IMR-90 (cell line): ENCODE data around the gene TCF19. TPM values are rescaled to one million over a fixed set of nuclear protein-coding genes. Genes with fewer than 3 reads are reported as not detected.

ENCODE experiments used
- ATAC-seq: fragments of 200-7000 bp; cut with Tn5 transposase; 2 replicates; pipeline ENCODE4 v1.9.1; 2020; ENCODE audit warnings: low read depth, mild to moderate bottlenecking, moderate library complexity
- BruUV-seq: library from RNA; stranded (reverse); fragments of 400-500 nt; replicated peaks from 2 replicates; lab custom pipeline; 2021; lab: Mats Ljungman, UMichigan
- CTCF ChIA-PET: fragments of 300-600 bp; formaldehyde crosslinking; extraction: SDS; loops from one replicate; lab custom pipeline; 2021; ENCODE audit warnings: antibody characterized with exemption; lab: Yijun Ruan, JAX
- POLR2A ChIA-PET: fragments of 300-600 bp; sonication (Branson Sonifier 250); formaldehyde crosslinking; loops from one replicate; lab custom pipeline; 2022; ENCODE audit warnings: antibody characterized with exemption; ENCODE audit not compliant: unreplicated experiment; lab: Charles Lee
- DNase-seq: peaks from one replicate; pipeline ENCODE4 v3.0.0; 2013
- H2AFZ ChIP-seq: replicated peaks from 2 replicates; pipeline ENCODE3; 2013; ENCODE audit warnings: low read length, mild to moderate bottlenecking; ENCODE audit not compliant: poor library complexity
- H2AK5ac ChIP-seq: 2 replicates; pipeline ENCODE4 v1.6.1; 2013; ENCODE audit warnings: low read depth, low read length, inconsistent platforms
- H2AK9ac ChIP-seq: replicated peaks from 2 replicates; pipeline ENCODE3; 2013; ENCODE audit warnings: mild to moderate bottlenecking, low read depth, low read length, moderate library complexity; ENCODE audit not compliant: poor library complexity
- H2BK120ac ChIP-seq: 2 replicates; pipeline ENCODE4 v1.6.1; 2013; ENCODE audit warnings: low read depth, low read length, inconsistent platforms
- H2BK15ac ChIP-seq: 3 replicates; pipeline ENCODE4 v1.6.1; 2013; ENCODE audit warnings: low read depth, low read length, inconsistent platforms
- H2BK20ac ChIP-seq: 2 replicates; pipeline ENCODE4 v1.6.1; 2013; ENCODE audit warnings: low read depth, mild to moderate bottlenecking, inconsistent platforms, low read length, moderate library complexity
- H2BK5ac ChIP-seq: 2 replicates; pipeline ENCODE4 v1.6.1; 2013; ENCODE audit warnings: mild to moderate bottlenecking, low read depth, low read length, inconsistent platforms; ENCODE audit not compliant: poor library complexity, severe bottlenecking
- H3K14ac ChIP-seq: replicated peaks from 2 replicates; pipeline ENCODE4 v1.6.1; 2013; ENCODE audit warnings: low read depth, low read length, inconsistent platforms
- H3K18ac ChIP-seq: 2 replicates; pipeline ENCODE4 v1.6.1; 2013; ENCODE audit warnings: low read depth, low read length, control low read depth
- H3K23ac ChIP-seq: 2 replicates; pipeline ENCODE4 v1.6.1; 2013; ENCODE audit warnings: low read depth, low read length, inconsistent platforms
- H3K27ac ChIP-seq: 2 replicates; pipeline ENCODE4 v1.5.1; 2013; ENCODE audit warnings: mild to moderate bottlenecking, control low read depth, low read length; ENCODE audit not compliant: insufficient read depth
- H3K27me3 ChIP-seq: 2 replicates; pipeline ENCODE4 v1.6.1; 2013; ENCODE audit warnings: low read length; ENCODE audit not compliant: control insufficient read depth, insufficient read depth
- H3K36me3 ChIP-seq: 2 replicates; pipeline ENCODE4 v1.6.1; 2013; ENCODE audit warnings: low read length, mixed read lengths; ENCODE audit not compliant: control insufficient read depth, insufficient read depth
- H3K4ac ChIP-seq: 2 replicates; pipeline ENCODE4 v1.6.1; 2013; ENCODE audit warnings: low read depth, low read length, inconsistent platforms
- H3K4me1 ChIP-seq: 2 replicates; pipeline ENCODE4 v1.6.1; 2013; ENCODE audit warnings: low read length, mixed read lengths; ENCODE audit not compliant: control insufficient read depth, insufficient read depth
- H3K4me2 ChIP-seq: 2 replicates; pipeline ENCODE4 v1.6.1; 2013; ENCODE audit warnings: low read depth, mild to moderate bottlenecking, control low read depth, low read length, moderate library complexity
- H3K4me3 ChIP-seq: 2 replicates; pipeline ENCODE4 v1.5.1; 2013; ENCODE audit warnings: low read depth, mild to moderate bottlenecking, control low read depth, low read length, moderate library complexity; ENCODE audit not compliant: insufficient read depth
- H3K56ac ChIP-seq: 2 replicates; pipeline ENCODE4 v1.6.1; 2013; ENCODE audit warnings: low read length, inconsistent platforms; ENCODE audit not compliant: insufficient read depth; ENCODE audit errors: extremely low read depth
- H3K79me1 ChIP-seq, 2 experiments: 2 replicates each; pipeline ENCODE4 v1.6.1; 2013; ENCODE audit warnings: low read length in 2 of 2, inconsistent platforms in 1 of 2, low read depth in 1 of 2
- H3K9ac ChIP-seq: 2 replicates; pipeline ENCODE4 v1.6.1; 2013; ENCODE audit warnings: low read depth, low read length, control low read depth
- H3K9me1 ChIP-seq: 2 replicates; pipeline ENCODE4 v1.6.1; 2013; ENCODE audit warnings: low read length, inconsistent platforms; ENCODE audit not compliant: insufficient read depth
- H3K9me3 ChIP-seq: 2 replicates; pipeline ENCODE4 v1.6.1; 2013; ENCODE audit warnings: low read length; ENCODE audit not compliant: control insufficient read depth, insufficient read depth
- H4K20me1 ChIP-seq: 2 replicates; pipeline ENCODE4 v1.6.1; 2013; ENCODE audit warnings: low read length, inconsistent platforms; ENCODE audit not compliant: insufficient read depth
- H4K5ac ChIP-seq: 2 replicates; pipeline ENCODE4 v1.6.1; 2013; ENCODE audit warnings: mild to moderate bottlenecking, low read depth, low read length, control low read depth
- H4K8ac ChIP-seq, 2 experiments: 2 replicates each; pipeline ENCODE4 v1.6.1; 2013; ENCODE audit warnings: low read depth in 2 of 2, low read length in 2 of 2, control low read depth in 1 of 2, inconsistent platforms in 1 of 2
- H4K91ac ChIP-seq: 2 replicates; pipeline ENCODE4 v1.6.1; 2013; ENCODE audit warnings: low read depth, low read length, inconsistent platforms; ENCODE audit not compliant: insufficient read depth
- BHLHE40 ChIP-seq: fragments of 150-350 bp; IDR thresholded peaks from 2 replicates; pipeline ENCODE4 v1.6.1; 2016; ENCODE audit warnings: mild to moderate bottlenecking, low read depth, low read length
- CEBPB ChIP-seq: IDR thresholded peaks from 2 replicates; pipeline ENCODE4 v1.6.1; 2012; ENCODE audit warnings: low read depth, low read length, improper control_type of control experiment
- CHD1 ChIP-seq: IDR thresholded peaks from 2 replicates; pipeline ENCODE4 v1.6.1; 2012; ENCODE audit warnings: low read depth, low read length, improper control_type of control experiment
- CTCF ChIP-seq: conservative IDR thresholded peaks from 2 replicates; pipeline ENCODE4 v1.5.1; 2012; ENCODE audit warnings: mild to moderate bottlenecking, low read depth, low read length, improper control_type of control experiment
- ELK1 ChIP-seq: fragments of 150-350 bp; IDR thresholded peaks from 2 replicates; pipeline ENCODE4 v1.6.1; 2016; ENCODE audit warnings: low read depth, mild to moderate bottlenecking, low read length, moderate library complexity, borderline replicate concordance
- FOS ChIP-seq: fragments of 150-350 bp; IDR thresholded peaks from 2 replicates; pipeline ENCODE4 v1.6.1; 2016; ENCODE audit warnings: low read depth, low read length
- MAFK ChIP-seq: IDR thresholded peaks from 2 replicates; pipeline ENCODE4 v1.6.1; 2012; ENCODE audit warnings: low read depth, low read length, improper control_type of control experiment
- MAZ ChIP-seq: IDR thresholded peaks from 2 replicates; pipeline ENCODE4 v1.6.1; 2012; ENCODE audit warnings: low read depth, mild to moderate bottlenecking, low read length, improper control_type of control experiment, moderate library complexity, borderline replicate concordance
- MXI1 ChIP-seq: IDR thresholded peaks from 2 replicates; pipeline ENCODE4 v1.6.1; 2012; ENCODE audit warnings: low read depth, mild to moderate bottlenecking, low read length, moderate library complexity, borderline replicate concordance
- NFE2L2 ChIP-seq: fragments of 150-350 bp; IDR thresholded peaks from 2 replicates; pipeline ENCODE4 v1.6.1; 2016; ENCODE audit warnings: low read depth, mild to moderate bottlenecking, low read length
- POLR2A ChIP-seq: IDR thresholded peaks from 2 replicates; pipeline ENCODE4 v1.6.1; 2012; ENCODE audit warnings: mild to moderate bottlenecking, low read depth, low read length
- RAD21 ChIP-seq: IDR thresholded peaks from 2 replicates; pipeline ENCODE4 v1.6.1; 2012; ENCODE audit warnings: low read length, improper control_type of control experiment
- RCOR1 ChIP-seq: IDR thresholded peaks from 2 replicates; pipeline ENCODE4 v1.6.1; 2012; ENCODE audit warnings: mild to moderate bottlenecking, low read length, improper control_type of control experiment; ENCODE audit not compliant: insufficient replicate concordance
- RFX5 ChIP-seq: IDR thresholded peaks from 2 replicates; pipeline ENCODE4 v1.8.0; 2012; ENCODE audit warnings: low read depth, mild to moderate bottlenecking, low read length, moderate library complexity
- SMC3 ChIP-seq: fragments of 150-350 bp; IDR thresholded peaks from 2 replicates; pipeline ENCODE4 v1.6.1; 2016; ENCODE audit warnings: low read depth, mild to moderate bottlenecking, antibody characterized with exemption, low read length, moderate library complexity
- USF2 ChIP-seq: fragments of 150-350 bp; IDR thresholded peaks from 2 replicates; pipeline ENCODE4 v1.6.1; 2017; ENCODE audit warnings: mild to moderate bottlenecking, antibody characterized with exemption, low read length, low read depth
- WGBS, 2 experiments: methylation state at CpG; one replicate each; pipeline versions ENCODE4 v1.1.5 to v1.1.7; 2013; ENCODE audit warnings: missing lambda C conversion rate in 2 of 2; ENCODE audit not compliant: insufficient read length in 1 of 2; ENCODE audit errors: extremely low coverage in 2 of 2; 5-methylcytosine and 5-hydroxymethylcytosine counted together
- dilution Hi-C: fragments of 300-500 bp; cut with HindIII; formaldehyde crosslinking; loops from one replicate; pipeline ENCODE4 v1.14.3; 2018; ENCODE audit warnings: low sequenced_read_pairs; ENCODE audit not compliant: unreplicated experiment
- in situ Hi-C: fragments of 300-500 bp; cut with MboI; formaldehyde crosslinking; loops from 3 replicates; pipeline ENCODE4 v1.14.3; 2019; ENCODE audit warnings: low sequenced_read_pairs, inconsistent platforms, mixed read lengths
- intact Hi-C: fragments of 100-400 bp; cut with micrococcal nuclease; formaldehyde crosslinking; loops from 2 replicates; pipeline ENCODE4 v1.10.0; 2022
- polyA plus RNA-seq, 3 experiments: library from polyadenylated mRNA; depleted of rRNA; stranded (reverse); fragments of >200 nt; gene quantifications; 2 replicates each; pipeline ENCODE4 v1.2.3, GENCODE V29; 2012; ENCODE audit warnings: low replicate concordance in 1 of 3
- total RNA-seq: library from RNA; depleted of rRNA; stranded (reverse); fragments of >200 nt; gene quantifications from 2 replicates; pipeline ENCODE4 v1.2.3, GENCODE V29; 2012

Gene TCF19
- total and polyA plus RNA-seq, 2 of the 4 experiments (the other 2 are of a cell fraction) = 13.1 to 14.2 TPM

DNA sequence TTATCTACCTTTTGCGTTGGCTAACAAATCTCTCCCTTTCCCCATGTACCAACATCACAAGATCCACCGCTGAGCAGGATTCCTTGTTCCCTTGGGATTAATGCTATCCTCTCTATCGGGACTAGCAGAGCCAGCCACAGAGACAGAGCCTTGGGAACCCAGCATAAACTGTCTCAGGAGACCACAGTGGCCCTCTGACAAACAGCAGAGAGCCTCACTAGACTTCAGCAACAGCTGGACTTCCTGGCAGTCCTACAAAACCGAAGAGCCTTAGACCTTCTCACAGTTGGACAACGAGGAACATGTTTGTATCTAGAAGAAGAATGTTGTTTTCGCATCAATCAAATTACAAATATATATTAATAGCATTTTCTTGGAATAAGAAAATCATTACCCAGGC lies 51.7 kb downstream of the TCF19 start:
- no CpG with 5 or more reads among the region's 6 CpGs for WGBS, 2 experiments
- Histone ChIP-seq H2BK20ac (no peak overlapping the region), H4K91ac (no peak overlapping the region), H3K27me3 (peaks cover 6% of the 10 kb centered on the region), H2BK120ac (no peak overlapping the region), H2BK5ac (no peak overlapping the region), H3K4me2 (no peak overlapping the region), H3K18ac (no peak overlapping the region), H4K20me1 (no peaks in the 10 kb centered on the region), H4K8ac (no peak overlapping the region), H2AFZ (no peak overlapping the region), H3K23ac (no peak overlapping the region), H2BK15ac (no peak overlapping the region), H3K56ac (no peak overlapping the region), H3K14ac (no peak overlapping the region), H3K36me3 (no peaks in the 10 kb centered on the region), H2AK9ac (no peak overlapping the region), H3K4ac (no peak overlapping the region), H3K9me3 (0 out of 2 replicates have a peak, but pooled peaks cover 2% of the 10 kb centered on the region), H4K5ac (no peak overlapping the region), H3K27ac (no peak overlapping the region), H3K9me1 (no peaks in the 10 kb centered on the region), H3K4me1 (no peaks in the 10 kb centered on the region), H2AK5ac (no peak overlapping the region), H3K79me1 (no peaks in the 10 kb centered on the region), H3K4me3 (no peak overlapping the region), H3K9ac (no peak overlapping the region)
- ATAC-seq (no peak), DNase-seq (no peak)
- TF ChIP-seq RCOR1 (no peak), MAFK (no peak), RFX5 (no peak), SMC3 (no peak), CTCF (no peak), CEBPB (no peak), ELK1 (no peak), FOS (no peak), MAZ (no peak), NFE2L2 (no peak), USF2 (no peak), MXI1 (no peak), RAD21 (no peak), BHLHE40 (no peak), CHD1 (no peak), POLR2A (no peak)
- dilution Hi-C loops = no loop called here
- in situ Hi-C loops = no loop called here
- intact Hi-C loops = loop anchor here (10.0 kb wide), 1 partner anchor 265 kb away; no protein-coding TSS in a partner anchor
- CTCF ChIA-PET = no interaction called here
- BruUV-seq = no TSS peak
- POLR2A ChIA-PET = no interaction called here
